Lower leg skin (tissue), 4 donors: ENCODE measurements around the gene SLC6A7. TPM values are rescaled to one million over a fixed set of nuclear protein-coding genes. Genes with fewer than 3 reads are reported as not detected.

Experiments used
- DNase-seq, 2 donors: peaks; one replicate each; pipeline ENCODE4 v3.0.0-alpha.2; 2019; ENCODE audit warnings: low spot score in 2 of 2
- H3K4me3 ChIP-seq: fragments of 200-600 bp; sonication (generic); 2 replicates; pipeline ENCODE4 v1.5.1; 2017; ENCODE audit warnings: mild to moderate bottlenecking, low read depth; ENCODE audit not compliant: poor library complexity, severe bottlenecking
- POLR2A ChIP-seq, 2 donors: fragments of 450-650 bp; IDR thresholded peaks; one replicate each; pipeline ENCODE4 v1.6.1; 2016 to 2017; ENCODE audit warnings: antibody characterized with exemption in 2 of 2, mild to moderate bottlenecking in 1 of 2, moderate library complexity in 1 of 2
- WGBS, 2 donors: methylation state at CpG; one replicate each; pipeline ENCODE4 v1.1.5; 2018; 5-methylcytosine and 5-hydroxymethylcytosine counted together
- intact Hi-C: fragments of 100-400 bp; cut with DNase I; formaldehyde crosslinking; loops from one replicate; pipeline ENCODE4 v1.15.0; 2023; ENCODE audit warnings: low total_unique reads
- total RNA-seq, 4 donors: library from RNA; depleted of rRNA; stranded (reverse); fragments of >200 nt; gene quantifications; one replicate each; pipeline ENCODE4 v1.1.0, GENCODE V29; 2016
- TF ChIP-seq, protein P1 (sequence below), 3 donors: fragments of 450-650 bp; IDR thresholded peaks; one replicate each; pipeline ENCODE4 v1.5.1; 2016; ENCODE audit warnings: antibody characterized with exemption in 3 of 3, mild to moderate bottlenecking in 3 of 3, moderate library complexity in 2 of 3

SLC6A7 gene
- total RNA-seq: under 1 TPM in 1 of 4 donors, not detected in 3; 0.88 TPM

DNA sequence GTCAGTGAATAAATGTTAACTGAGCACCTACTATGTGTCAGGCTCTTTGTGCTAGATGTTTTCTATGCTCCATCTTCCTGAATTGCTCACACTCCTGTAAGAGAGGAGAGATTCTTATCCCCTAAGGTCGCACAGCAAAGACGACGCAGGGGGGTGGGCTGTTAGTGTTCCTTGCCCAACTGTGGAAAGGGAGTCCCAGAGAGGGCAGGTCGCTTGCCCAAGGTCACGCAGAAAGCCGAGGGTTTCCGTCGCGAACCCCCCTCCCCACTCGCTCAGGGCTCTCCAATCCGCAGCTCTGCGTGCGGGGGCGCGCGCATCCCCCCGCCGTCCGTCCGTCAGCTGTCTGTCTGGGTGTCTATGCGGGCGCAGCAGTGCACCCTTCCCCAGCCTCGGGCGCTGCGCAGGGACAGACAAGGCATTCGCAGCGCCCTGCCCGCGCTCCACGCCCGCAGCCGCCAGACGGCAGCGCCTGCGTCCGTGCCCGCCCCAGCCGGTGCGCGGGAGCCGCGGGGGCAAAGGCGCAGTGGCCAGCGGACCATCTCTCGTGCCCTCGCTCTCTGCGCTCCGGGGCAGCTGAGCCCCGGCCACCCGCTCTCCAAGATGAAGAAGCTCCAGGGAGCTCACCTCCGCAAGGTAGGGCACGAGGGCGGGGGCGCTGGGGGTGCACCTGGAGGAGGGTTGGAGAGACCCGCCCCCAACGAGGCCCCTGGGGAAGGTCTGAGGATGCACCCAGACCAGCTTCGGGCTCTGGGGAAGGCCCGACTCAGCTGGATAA is at the start of gene SLC6A7:
TSS of gene SLC6A7 (plus strand) at position 335 of the 775 bp plus-strand sequence. CDS start at position 601, 266 bp downstream.
- no peak within 1 kb of the TSS for H3K4me3 ChIP-seq
- TF ChIP-seq, protein P1, sequence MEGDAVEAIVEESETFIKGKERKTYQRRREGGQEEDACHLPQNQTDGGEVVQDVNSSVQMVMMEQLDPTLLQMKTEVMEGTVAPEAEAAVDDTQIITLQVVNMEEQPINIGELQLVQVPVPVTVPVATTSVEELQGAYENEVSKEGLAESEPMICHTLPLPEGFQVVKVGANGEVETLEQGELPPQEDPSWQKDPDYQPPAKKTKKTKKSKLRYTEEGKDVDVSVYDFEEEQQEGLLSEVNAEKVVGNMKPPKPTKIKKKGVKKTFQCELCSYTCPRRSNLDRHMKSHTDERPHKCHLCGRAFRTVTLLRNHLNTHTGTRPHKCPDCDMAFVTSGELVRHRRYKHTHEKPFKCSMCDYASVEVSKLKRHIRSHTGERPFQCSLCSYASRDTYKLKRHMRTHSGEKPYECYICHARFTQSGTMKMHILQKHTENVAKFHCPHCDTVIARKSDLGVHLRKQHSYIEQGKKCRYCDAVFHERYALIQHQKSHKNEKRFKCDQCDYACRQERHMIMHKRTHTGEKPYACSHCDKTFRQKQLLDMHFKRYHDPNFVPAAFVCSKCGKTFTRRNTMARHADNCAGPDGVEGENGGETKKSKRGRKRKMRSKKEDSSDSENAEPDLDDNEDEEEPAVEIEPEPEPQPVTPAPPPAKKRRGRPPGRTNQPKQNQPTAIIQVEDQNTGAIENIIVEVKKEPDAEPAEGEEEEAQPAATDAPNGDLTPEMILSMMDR (IDR thresholded peaks at IDR 0.05): no peak
- no peak for TF ChIP-seq POLR2A (IDR thresholded peaks at IDR 0.05)
- intact Hi-C loops: no loop called here
- DNase-seq: no peak
- 4 to 12% methylated on average over 22 to 47 of the region's 58 CpGs for WGBS, 2 donors

DNA sequence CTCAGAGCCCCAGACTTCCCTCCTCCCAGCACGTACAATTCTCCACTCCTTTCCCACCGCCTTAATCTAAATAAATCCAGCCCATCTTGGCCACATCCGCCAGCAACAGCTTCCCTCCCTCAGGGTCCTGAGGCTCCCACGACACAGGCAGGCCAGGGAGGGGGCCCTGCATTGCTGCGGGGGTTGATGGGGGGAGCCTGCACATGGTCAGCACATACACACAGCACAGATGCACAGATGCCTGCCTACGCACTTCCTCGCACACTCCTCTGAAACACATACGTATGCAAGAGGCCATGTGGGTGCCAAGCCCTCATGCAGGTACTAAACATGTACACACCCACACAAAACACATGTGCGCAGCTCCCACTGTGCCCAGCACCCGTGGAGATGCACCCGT is 49.0 kb upstream of the SLC6A7 start:
- no peak for DNase-seq
- intact Hi-C loops: no loop called here
- no peak for TF ChIP-seq POLR2A (IDR thresholded peaks at IDR 0.05)
- TF ChIP-seq, protein P1 (IDR thresholded peaks at IDR 0.05): no peak
- WGBS, 2 donors: 52% methylated on average over 11 of the region's 11 CpGs
- no peak overlapping the region for H3K4me3 ChIP-seq

DNA sequence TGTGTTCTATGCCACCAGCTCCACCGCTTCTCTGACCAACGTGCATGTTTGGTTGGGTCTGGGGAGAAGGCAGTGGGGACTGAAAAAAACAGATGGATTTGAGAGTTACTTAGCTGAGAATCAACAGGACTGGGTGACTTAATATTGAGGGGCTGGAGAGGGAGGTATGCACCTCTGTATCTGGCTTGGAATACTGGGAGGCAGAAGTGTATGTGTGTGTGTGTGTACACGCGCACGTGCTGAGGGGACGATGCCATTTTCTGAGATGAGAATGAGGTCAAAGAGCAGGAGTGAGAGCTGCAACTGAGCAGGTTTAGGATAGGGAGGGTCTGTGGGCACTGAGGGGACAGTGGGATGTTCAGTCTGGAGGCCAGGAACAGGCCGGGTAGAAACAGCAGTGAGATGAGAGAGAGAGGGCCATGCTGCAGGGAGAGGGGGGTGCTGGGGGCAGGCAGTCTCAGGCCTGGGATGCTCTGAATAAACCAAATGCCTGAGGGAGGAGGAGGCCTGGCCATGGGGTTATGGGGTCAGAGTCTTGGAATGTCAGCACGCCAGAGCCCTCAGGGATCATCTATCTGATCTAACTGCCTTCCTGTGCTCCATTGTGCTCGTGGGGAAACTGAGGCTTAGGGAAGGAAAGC is 48.2 kb upstream of the SLC6A7 start:
- 74 to 76% methylated on average over 9 of the region's 9 CpGs for whole genome bisulfite sequencing, 2 donors
- no peak overlapping the region for H3K4me3 ChIP-seq
- no peak for TF ChIP-seq POLR2A (IDR thresholded peaks at IDR 0.05)
- TF ChIP-seq, protein P1 (IDR thresholded peaks at IDR 0.05): no peak
- intact Hi-C loops: no loop called here
- DNase-seq: no peak

DNA sequence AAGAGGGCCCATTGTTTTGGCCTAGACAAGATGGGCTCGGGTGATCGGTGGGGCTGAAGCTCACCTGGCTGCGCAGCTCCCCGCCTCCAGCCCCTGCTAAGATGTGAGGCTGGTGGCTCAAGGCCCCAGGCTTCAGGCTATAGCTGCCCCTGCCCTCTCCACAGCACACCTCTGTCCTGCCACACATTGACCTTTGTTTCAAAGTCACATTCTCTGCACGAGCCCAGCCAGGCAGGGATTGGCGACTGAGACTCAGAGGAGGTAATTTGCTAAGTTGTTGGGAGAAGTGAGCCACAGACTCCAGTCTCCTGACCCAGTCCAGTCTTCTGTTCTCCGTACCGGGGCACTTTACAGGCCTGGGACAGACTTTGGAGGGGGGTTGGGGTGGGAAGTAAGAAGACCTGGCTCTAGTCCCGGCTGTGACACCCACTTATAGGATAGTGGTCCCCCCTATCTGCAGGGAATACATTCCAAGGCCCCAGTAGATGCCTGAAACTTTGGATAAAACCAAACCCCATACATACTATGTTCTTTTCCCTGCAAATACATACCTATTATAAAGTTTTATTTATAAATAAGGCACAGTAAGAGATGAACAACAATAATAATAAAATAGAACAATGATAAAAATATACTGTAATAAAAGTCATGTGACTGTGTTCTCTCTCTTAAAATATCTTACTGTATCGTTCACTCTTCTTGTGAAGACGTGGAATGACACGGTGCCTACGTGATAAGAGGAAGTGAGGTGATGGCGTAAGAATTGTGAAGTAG is 47.5 kb upstream of the SLC6A7 start:
- no peak for DNase-seq
- 74 to 76% methylated on average over 14 of the region's 14 CpGs for WGBS, 2 donors
- intact Hi-C loops: no loop called here
- H3K4me3 ChIP-seq: no peak overlapping the region
- no peak for TF ChIP-seq POLR2A (IDR thresholded peaks at IDR 0.05)
- TF ChIP-seq, protein P1 (IDR thresholded peaks at IDR 0.05): no peak

DNA sequence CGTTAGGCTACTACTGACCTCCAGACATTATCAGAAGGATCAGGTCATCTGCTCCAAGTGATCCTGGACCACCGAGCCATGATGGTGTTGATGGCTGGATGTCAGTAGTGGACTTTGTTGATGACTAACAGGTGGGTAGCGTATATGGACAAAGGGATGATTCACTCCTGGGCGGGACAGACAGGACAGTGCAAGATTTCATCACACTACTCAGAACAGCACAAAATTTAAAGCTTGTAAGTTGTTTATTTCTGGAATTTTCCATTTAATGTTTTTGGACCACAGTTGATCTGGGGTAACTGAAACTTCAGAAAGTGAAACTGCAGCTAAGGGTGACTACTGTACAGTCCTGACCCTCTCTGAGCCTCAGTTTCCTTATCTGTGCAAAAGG is 46.9 kb upstream of the SLC6A7 start:
- WGBS, 2 donors: 56 to 61% methylated on average over 4 of the region's 4 CpGs
- no peak overlapping the region for H3K4me3 ChIP-seq
- DNase-seq: peak in 1 of 2 donors; percentile 72
- TF ChIP-seq, protein P1 (IDR thresholded peaks at IDR 0.05): no peak
- no peak for TF ChIP-seq POLR2A (IDR thresholded peaks at IDR 0.05)
- intact Hi-C loops: no loop called here
